IMR-90 (cell line): Measurements from ENCODE around the gene C1orf116. TPM values are rescaled to one million over a fixed set of nuclear protein-coding genes. Genes with fewer than 3 reads are reported as not detected.

ENCODE experiments used
- ATAC-seq: fragments of 200-7000 bp; cut with Tn5 transposase; 2 replicates; pipeline ENCODE4 v1.9.1; 2020; ENCODE audit warnings: low read depth, mild to moderate bottlenecking, moderate library complexity
- BruUV-seq: library from RNA; stranded (reverse); fragments of 400-500 nt; replicated peaks from 2 replicates; lab custom pipeline; 2021; lab: Mats Ljungman, UMichigan
- CTCF ChIA-PET: fragments of 300-600 bp; formaldehyde crosslinking; extraction: SDS; loops from one replicate; lab custom pipeline; 2021; ENCODE audit warnings: antibody characterized with exemption; lab: Yijun Ruan, JAX
- POLR2A ChIA-PET: fragments of 300-600 bp; sonication (Branson Sonifier 250); formaldehyde crosslinking; loops from one replicate; lab custom pipeline; 2022; ENCODE audit warnings: antibody characterized with exemption; ENCODE audit not compliant: unreplicated experiment; lab: Charles Lee
- DNase-seq: peaks from one replicate; pipeline ENCODE4 v3.0.0; 2013
- H2AFZ ChIP-seq: replicated peaks from 2 replicates; pipeline ENCODE3; 2013; ENCODE audit warnings: low read length, mild to moderate bottlenecking; ENCODE audit not compliant: poor library complexity
- H2AK5ac ChIP-seq: 2 replicates; pipeline ENCODE4 v1.6.1; 2013; ENCODE audit warnings: low read depth, low read length, inconsistent platforms
- H2AK9ac ChIP-seq: replicated peaks from 2 replicates; pipeline ENCODE3; 2013; ENCODE audit warnings: mild to moderate bottlenecking, low read depth, low read length, moderate library complexity; ENCODE audit not compliant: poor library complexity
- H2BK120ac ChIP-seq: 2 replicates; pipeline ENCODE4 v1.6.1; 2013; ENCODE audit warnings: low read depth, low read length, inconsistent platforms
- H2BK15ac ChIP-seq: 3 replicates; pipeline ENCODE4 v1.6.1; 2013; ENCODE audit warnings: low read depth, low read length, inconsistent platforms
- H2BK20ac ChIP-seq: 2 replicates; pipeline ENCODE4 v1.6.1; 2013; ENCODE audit warnings: low read depth, mild to moderate bottlenecking, inconsistent platforms, low read length, moderate library complexity
- H2BK5ac ChIP-seq: 2 replicates; pipeline ENCODE4 v1.6.1; 2013; ENCODE audit warnings: mild to moderate bottlenecking, low read depth, low read length, inconsistent platforms; ENCODE audit not compliant: poor library complexity, severe bottlenecking
- H3K14ac ChIP-seq: replicated peaks from 2 replicates; pipeline ENCODE4 v1.6.1; 2013; ENCODE audit warnings: low read depth, low read length, inconsistent platforms
- H3K18ac ChIP-seq: 2 replicates; pipeline ENCODE4 v1.6.1; 2013; ENCODE audit warnings: low read depth, low read length, control low read depth
- H3K23ac ChIP-seq: 2 replicates; pipeline ENCODE4 v1.6.1; 2013; ENCODE audit warnings: low read depth, low read length, inconsistent platforms
- H3K27ac ChIP-seq: 2 replicates; pipeline ENCODE4 v1.5.1; 2013; ENCODE audit warnings: mild to moderate bottlenecking, control low read depth, low read length; ENCODE audit not compliant: insufficient read depth
- H3K27me3 ChIP-seq: 2 replicates; pipeline ENCODE4 v1.6.1; 2013; ENCODE audit warnings: low read length; ENCODE audit not compliant: control insufficient read depth, insufficient read depth
- H3K36me3 ChIP-seq: 2 replicates; pipeline ENCODE4 v1.6.1; 2013; ENCODE audit warnings: low read length, mixed read lengths; ENCODE audit not compliant: control insufficient read depth, insufficient read depth
- H3K4ac ChIP-seq: 2 replicates; pipeline ENCODE4 v1.6.1; 2013; ENCODE audit warnings: low read depth, low read length, inconsistent platforms
- H3K4me1 ChIP-seq: 2 replicates; pipeline ENCODE4 v1.6.1; 2013; ENCODE audit warnings: low read length, mixed read lengths; ENCODE audit not compliant: control insufficient read depth, insufficient read depth
- H3K4me2 ChIP-seq: 2 replicates; pipeline ENCODE4 v1.6.1; 2013; ENCODE audit warnings: low read depth, mild to moderate bottlenecking, control low read depth, low read length, moderate library complexity
- H3K4me3 ChIP-seq: 2 replicates; pipeline ENCODE4 v1.5.1; 2013; ENCODE audit warnings: low read depth, mild to moderate bottlenecking, control low read depth, low read length, moderate library complexity; ENCODE audit not compliant: insufficient read depth
- H3K56ac ChIP-seq: 2 replicates; pipeline ENCODE4 v1.6.1; 2013; ENCODE audit warnings: low read length, inconsistent platforms; ENCODE audit not compliant: insufficient read depth; ENCODE audit errors: extremely low read depth
- H3K79me1 ChIP-seq, 2 experiments: 2 replicates each; pipeline ENCODE4 v1.6.1; 2013; ENCODE audit warnings: low read length in 2 of 2, inconsistent platforms in 1 of 2, low read depth in 1 of 2
- H3K9ac ChIP-seq: 2 replicates; pipeline ENCODE4 v1.6.1; 2013; ENCODE audit warnings: low read depth, low read length, control low read depth
- H3K9me1 ChIP-seq: 2 replicates; pipeline ENCODE4 v1.6.1; 2013; ENCODE audit warnings: low read length, inconsistent platforms; ENCODE audit not compliant: insufficient read depth
- H3K9me3 ChIP-seq: 2 replicates; pipeline ENCODE4 v1.6.1; 2013; ENCODE audit warnings: low read length; ENCODE audit not compliant: control insufficient read depth, insufficient read depth
- H4K20me1 ChIP-seq: 2 replicates; pipeline ENCODE4 v1.6.1; 2013; ENCODE audit warnings: low read length, inconsistent platforms; ENCODE audit not compliant: insufficient read depth
- H4K5ac ChIP-seq: 2 replicates; pipeline ENCODE4 v1.6.1; 2013; ENCODE audit warnings: mild to moderate bottlenecking, low read depth, low read length, control low read depth
- H4K8ac ChIP-seq, 2 experiments: 2 replicates each; pipeline ENCODE4 v1.6.1; 2013; ENCODE audit warnings: low read depth in 2 of 2, low read length in 2 of 2, control low read depth in 1 of 2, inconsistent platforms in 1 of 2
- H4K91ac ChIP-seq: 2 replicates; pipeline ENCODE4 v1.6.1; 2013; ENCODE audit warnings: low read depth, low read length, inconsistent platforms; ENCODE audit not compliant: insufficient read depth
- BHLHE40 ChIP-seq: fragments of 150-350 bp; IDR thresholded peaks from 2 replicates; pipeline ENCODE4 v1.6.1; 2016; ENCODE audit warnings: mild to moderate bottlenecking, low read depth, low read length
- CEBPB ChIP-seq: IDR thresholded peaks from 2 replicates; pipeline ENCODE4 v1.6.1; 2012; ENCODE audit warnings: low read depth, low read length, improper control_type of control experiment
- ELK1 ChIP-seq: fragments of 150-350 bp; IDR thresholded peaks from 2 replicates; pipeline ENCODE4 v1.6.1; 2016; ENCODE audit warnings: low read depth, mild to moderate bottlenecking, low read length, moderate library complexity, borderline replicate concordance
- MAFK ChIP-seq: IDR thresholded peaks from 2 replicates; pipeline ENCODE4 v1.6.1; 2012; ENCODE audit warnings: low read depth, low read length, improper control_type of control experiment
- MAZ ChIP-seq: IDR thresholded peaks from 2 replicates; pipeline ENCODE4 v1.6.1; 2012; ENCODE audit warnings: low read depth, mild to moderate bottlenecking, low read length, improper control_type of control experiment, moderate library complexity, borderline replicate concordance
- MXI1 ChIP-seq: IDR thresholded peaks from 2 replicates; pipeline ENCODE4 v1.6.1; 2012; ENCODE audit warnings: low read depth, mild to moderate bottlenecking, low read length, moderate library complexity, borderline replicate concordance
- NFE2L2 ChIP-seq: fragments of 150-350 bp; IDR thresholded peaks from 2 replicates; pipeline ENCODE4 v1.6.1; 2016; ENCODE audit warnings: low read depth, mild to moderate bottlenecking, low read length
- POLR2A ChIP-seq: IDR thresholded peaks from 2 replicates; pipeline ENCODE4 v1.6.1; 2012; ENCODE audit warnings: mild to moderate bottlenecking, low read depth, low read length
- RAD21 ChIP-seq: IDR thresholded peaks from 2 replicates; pipeline ENCODE4 v1.6.1; 2012; ENCODE audit warnings: low read length, improper control_type of control experiment
- RFX5 ChIP-seq: IDR thresholded peaks from 2 replicates; pipeline ENCODE4 v1.8.0; 2012; ENCODE audit warnings: low read depth, mild to moderate bottlenecking, low read length, moderate library complexity
- SMC3 ChIP-seq: fragments of 150-350 bp; IDR thresholded peaks from 2 replicates; pipeline ENCODE4 v1.6.1; 2016; ENCODE audit warnings: low read depth, mild to moderate bottlenecking, antibody characterized with exemption, low read length, moderate library complexity
- USF2 ChIP-seq: fragments of 150-350 bp; IDR thresholded peaks from 2 replicates; pipeline ENCODE4 v1.6.1; 2017; ENCODE audit warnings: mild to moderate bottlenecking, antibody characterized with exemption, low read length, low read depth
- WGBS, 2 experiments: methylation state at CpG; one replicate each; pipeline versions ENCODE4 v1.1.5 to v1.1.7; 2013; ENCODE audit warnings: missing lambda C conversion rate in 2 of 2; ENCODE audit not compliant: insufficient read length in 1 of 2; ENCODE audit errors: extremely low coverage in 2 of 2; 5-methylcytosine and 5-hydroxymethylcytosine counted together
- dilution Hi-C: fragments of 300-500 bp; cut with HindIII; formaldehyde crosslinking; loops from one replicate; pipeline ENCODE4 v1.14.3; 2018; ENCODE audit warnings: low sequenced_read_pairs; ENCODE audit not compliant: unreplicated experiment
- in situ Hi-C: fragments of 300-500 bp; cut with MboI; formaldehyde crosslinking; loops from 3 replicates; pipeline ENCODE4 v1.14.3; 2019; ENCODE audit warnings: low sequenced_read_pairs, inconsistent platforms, mixed read lengths
- intact Hi-C: fragments of 100-400 bp; cut with micrococcal nuclease; formaldehyde crosslinking; loops from 2 replicates; pipeline ENCODE4 v1.10.0; 2022
- polyA plus RNA-seq, 3 experiments: library from polyadenylated mRNA; depleted of rRNA; stranded (reverse); fragments of >200 nt; gene quantifications; 2 replicates each; pipeline ENCODE4 v1.2.3, GENCODE V29; 2012; ENCODE audit warnings: low replicate concordance in 1 of 3
- total RNA-seq: library from RNA; depleted of rRNA; stranded (reverse); fragments of >200 nt; gene quantifications from 2 replicates; pipeline ENCODE4 v1.2.3, GENCODE V29; 2012

C1orf116 gene
- total and polyA plus RNA-seq, 2 of the 4 experiments (the other 2 are of a cell fraction) = under 0.01 to 0.03 TPM

- ChIA-PET POLR2A (no interaction called here), CTCF (interaction anchor here (1.3 kb wide), 1 partner anchor 17 kb away, joined by 5 read pairs; no protein-coding TSS in a partner anchor)
- H3K56ac ChIP-seq = no peak overlapping the region
- ATAC-seq (no peak), DNase-seq (no peak)
- no peak overlapping the region for H4K5ac ChIP-seq
- H2BK120ac ChIP-seq = no peak overlapping the region
- no peak for TF ChIP-seq POLR2A
- no peak for TF ChIP-seq NFE2L2
- TF ChIP-seq MAFK = no peak
- no peak for TF ChIP-seq CEBPB
- no peak for TF ChIP-seq MAZ
- no peak for TF ChIP-seq ELK1
- no peak for TF ChIP-seq MXI1
- no peak for TF ChIP-seq BHLHE40
- no peak for TF ChIP-seq USF2
- TF ChIP-seq SMC3 = no peak
- TF ChIP-seq RFX5 = no peak
- no peak for TF ChIP-seq RAD21
- no peaks in the 10 kb centered on the region for H3K79me1 ChIP-seq
- H3K4me3 ChIP-seq = no peak overlapping the region
- H3K18ac ChIP-seq = no peak overlapping the region
- intact Hi-C loops = no loop called here
- in situ Hi-C loops = no loop called here
- H2BK15ac ChIP-seq = no peak overlapping the region
- H3K14ac ChIP-seq = no peak overlapping the region
- peaks cover 3% of the 10 kb centered on the region; the same call in 1 of the 2 replicates for H3K9me1 ChIP-seq
- H3K27me3 ChIP-seq = peaks cover 10% of the 10 kb centered on the region
- H4K20me1 ChIP-seq = no peaks in the 10 kb centered on the region
- H3K4me2 ChIP-seq = no peak overlapping the region
- H4K91ac ChIP-seq = no peak overlapping the region
- H4K8ac ChIP-seq = no peak overlapping the region
- no peak overlapping the region for H2AFZ ChIP-seq
- no peak overlapping the region for H2AK9ac ChIP-seq
- WGBS, 2 experiments = no CpG with 5 or more reads among the region's 2 CpGs
- dilution Hi-C loops = no loop called here
- no peak overlapping the region for H3K23ac ChIP-seq
- no peak overlapping the region for H2BK5ac ChIP-seq
- no peak overlapping the region for H2BK20ac ChIP-seq
- no TSS peak for BruUV-seq
- no peak overlapping the region for H3K9ac ChIP-seq
- 0 out of 2 replicates have a peak overlapping the region, but pooled peaks have one; percentile 44 for H2AK5ac ChIP-seq
- H3K9me3 ChIP-seq = no peaks in the 10 kb centered on the region
- H3K36me3 ChIP-seq = no peaks in the 10 kb centered on the region
- no peak overlapping the region for H3K4ac ChIP-seq
- no peak overlapping the region for H3K27ac ChIP-seq
- H3K4me1 ChIP-seq = no peaks in the 10 kb centered on the region
Measured at GRCh38 chr1:207033302-207033701, 746 bp upstream of the C1orf116 start.
